Cardiac septum (tissue), 1 donor: ENCODE measurements around the gene GHRHR. TPM values are rescaled to one million over a fixed set of nuclear protein-coding genes. Genes with fewer than 3 reads are reported as not detected.

Experiments
- DNase-seq: peaks from one replicate; pipeline ENCODE4 v3.0.0-alpha.2; 2020; ENCODE audit warnings: low spot score
- intact Hi-C: fragments of 100-400 bp; cut with DNase I; formaldehyde crosslinking; loops from one replicate; pipeline ENCODE4 v1.14.0; 2022
- total RNA-seq: library from RNA; stranded (reverse); fragmentation: NEBNext Ultra II Directional; extraction: Animal tissue kit (Norgen Biotek cat#: 25700); gene quantifications from one replicate; pipeline ENCODE4 v1.2.1, GENCODE V29; 2021
- donor health status: DM: no; HTN: no; CAD: no.

Gene GHRHR
- total RNA-seq, 1 donor from 2014 or later: not detected

DNA sequence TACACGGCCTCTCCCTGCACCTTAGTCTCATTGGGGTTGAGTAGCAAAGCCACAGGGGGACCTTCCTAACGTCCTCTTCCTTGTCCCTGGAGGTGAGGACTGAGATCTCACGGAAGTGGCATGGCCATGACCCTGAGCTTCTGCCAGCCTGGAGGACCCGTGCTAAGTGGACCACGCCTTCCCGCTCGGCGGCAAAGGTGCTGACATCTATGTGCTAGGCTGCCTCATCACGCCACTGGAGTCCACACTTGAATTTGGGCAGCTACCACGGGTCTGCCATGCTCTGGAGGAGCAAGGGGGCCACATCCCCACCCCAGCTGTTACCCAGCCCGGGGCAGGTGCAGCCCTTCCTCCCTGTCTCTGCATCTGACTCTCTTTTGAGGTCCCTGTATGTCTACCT lies 15.3 kb downstream of the GHRHR start:
- DNase-seq: peak; percentile 57
- intact Hi-C loops: loop anchor here (5.0 kb wide), 2 partner anchors 42 to 237 kb away; no protein-coding TSS in a partner anchor

GRCh38 chr7:30980194-30980593 lies 16.4 kb downstream of the GHRHR start:
- DNase-seq: no peak
- intact Hi-C loops: no loop called here

GRCh38 chr7:30980751-30981150 lies 17.0 kb downstream of the GHRHR start:
- intact Hi-C loops: no loop called here
- DNase-seq: peak; percentile 69

GRCh38 chr7:30983042-30983913 lies 19.5 kb downstream of the GHRHR start:
- peak; percentile 90 for DNase-seq
- intact Hi-C loops: loop anchor here (1.0 kb wide), 1 partner anchor 139 kb away; no protein-coding TSS in a partner anchor

DNA sequence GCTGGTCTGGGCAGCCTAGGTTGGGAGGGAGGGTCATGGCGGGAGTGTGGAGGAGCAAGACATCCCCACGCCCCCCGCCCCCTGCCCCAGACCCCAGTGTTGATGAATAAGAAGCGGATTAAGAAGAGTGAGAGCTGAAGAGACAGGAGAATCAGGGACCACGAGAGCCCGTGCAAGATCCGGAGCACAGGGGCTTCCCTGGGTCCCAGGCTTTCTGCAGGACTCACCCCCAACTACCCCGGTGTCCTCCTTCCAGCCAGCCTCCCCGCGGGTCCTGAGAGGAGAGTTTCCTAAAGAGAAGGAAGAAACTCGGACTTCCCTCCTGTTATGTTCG lies 20.1 kb downstream of the GHRHR start:
- DNase-seq: no peak
- intact Hi-C loops: loop anchor here (1.0 kb wide), 1 partner anchor 138 kb away; no protein-coding TSS in a partner anchor

DNA sequence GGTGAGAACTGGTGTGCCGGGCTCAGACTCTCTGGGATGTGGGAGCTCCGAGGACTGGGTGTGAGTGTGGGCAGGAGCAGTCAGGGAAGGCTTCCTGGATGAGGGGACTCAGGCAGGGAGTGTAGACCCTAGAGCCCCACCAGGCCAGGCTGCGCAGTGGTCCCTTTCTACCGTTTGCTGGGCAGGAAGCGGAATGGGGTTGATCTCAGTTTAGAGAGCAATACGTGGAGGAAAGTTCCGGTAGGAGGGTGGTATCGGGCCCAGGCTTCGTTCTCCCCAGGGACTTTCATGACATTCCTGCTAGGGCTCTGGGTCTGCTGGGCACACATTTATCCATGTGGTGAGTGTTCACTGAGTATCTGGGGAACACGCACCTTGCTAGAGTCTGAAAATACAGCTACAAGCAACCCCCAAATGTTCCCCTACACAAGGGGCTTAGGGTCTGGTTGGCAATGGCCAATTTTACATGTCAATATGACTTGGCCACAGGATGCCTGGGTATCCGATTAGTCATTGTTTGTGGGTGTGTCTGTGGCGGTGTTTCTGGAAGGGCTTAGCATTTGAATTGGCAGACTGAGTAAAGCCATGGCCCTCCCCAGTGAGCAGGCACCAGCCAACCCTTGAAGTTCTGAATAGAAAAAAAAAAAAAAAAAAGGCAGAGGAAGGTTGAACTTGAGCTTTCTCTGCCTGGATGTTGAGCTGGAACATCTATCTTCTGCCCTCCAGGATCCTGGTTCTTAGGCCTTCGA lies 20.8 kb downstream of the GHRHR start:
- peak; percentile 54 for DNase-seq
- intact Hi-C loops: no loop called here

DNA sequence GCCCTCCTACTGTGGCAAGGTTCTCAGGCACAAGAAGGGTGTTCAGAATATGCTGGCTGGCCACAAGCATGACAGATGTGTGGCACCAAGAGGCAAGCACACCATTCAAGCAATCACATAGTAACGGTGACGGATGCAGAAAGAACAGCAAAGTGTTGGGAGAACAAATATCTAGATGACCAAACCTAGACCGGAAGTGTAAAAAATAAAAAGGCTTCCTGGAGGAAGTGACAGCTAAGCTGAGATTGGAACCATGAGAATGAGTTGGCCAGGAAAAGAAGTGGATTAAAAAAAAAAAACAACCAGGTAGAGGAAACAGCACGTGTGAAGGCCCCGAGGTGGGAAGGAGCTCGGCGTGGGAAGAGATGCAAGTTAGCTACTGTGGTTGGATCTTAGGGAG lies 22.0 kb downstream of the GHRHR start:
- no peak for DNase-seq
- intact Hi-C loops: no loop called here

- intact Hi-C loops: no loop called here
Observed at GRCh38 chr7:30986331-30986730, 22.6 kb downstream of the GHRHR start.

DNA sequence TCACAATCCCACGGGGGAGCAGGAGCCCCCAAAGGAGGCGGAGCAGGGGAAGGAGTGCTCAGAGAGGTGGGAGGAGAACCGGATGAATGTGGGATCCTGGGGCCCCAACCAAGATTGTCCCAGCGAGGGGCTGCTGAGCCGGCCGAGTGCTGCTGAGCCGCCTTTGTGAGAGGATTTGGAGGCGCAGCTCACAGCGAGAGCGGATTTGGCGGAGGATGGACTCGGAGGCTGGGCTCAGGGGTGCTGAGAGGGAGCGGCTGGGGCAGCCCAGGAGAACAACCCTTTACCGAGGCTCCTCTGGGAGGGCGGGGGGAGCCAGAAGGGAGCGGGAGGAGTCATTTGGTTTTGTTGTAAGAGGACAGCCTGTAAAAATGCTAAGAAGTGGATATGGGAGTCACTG lies 23.0 kb downstream of the GHRHR start:
- intact Hi-C loops: no loop called here
- DNase-seq: no peak

More at GRCh38 chr7:30986331-30986730, 22.6 kb downstream of the GHRHR start:
- DNase-seq: no peak

DNA sequence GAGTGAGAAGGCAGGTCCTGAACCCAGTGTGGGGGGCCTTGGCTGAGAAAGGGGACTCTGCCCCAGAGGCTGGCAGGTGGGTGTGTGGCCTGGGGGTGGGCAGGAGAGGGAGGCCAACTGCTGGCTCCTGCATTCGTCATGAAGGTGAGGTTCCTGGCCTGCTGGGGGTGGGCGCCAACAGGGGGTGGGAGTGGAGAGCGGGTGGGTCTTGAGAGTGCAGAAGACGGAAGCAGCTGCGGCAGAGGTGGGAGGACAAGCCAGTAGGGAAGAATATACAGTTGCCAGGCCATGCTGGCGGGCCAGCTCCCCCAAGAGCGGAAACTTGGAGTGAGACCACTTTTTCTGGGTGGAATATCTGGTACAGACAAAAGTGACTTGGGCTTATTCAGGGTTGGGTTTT lies 23.4 kb downstream of the GHRHR start:
- intact Hi-C loops: no loop called here
- DNase-seq: no peak

- intact Hi-C loops: no loop called here
- DNase-seq: no peak
Observed at GRCh38 chr7:30987936-30988335, 24.2 kb downstream of the GHRHR start.

GRCh38 chr7:30988351-30989005 lies 24.7 kb downstream of the GHRHR start:
- intact Hi-C loops: no loop called here
- no peak for DNase-seq

DNA sequence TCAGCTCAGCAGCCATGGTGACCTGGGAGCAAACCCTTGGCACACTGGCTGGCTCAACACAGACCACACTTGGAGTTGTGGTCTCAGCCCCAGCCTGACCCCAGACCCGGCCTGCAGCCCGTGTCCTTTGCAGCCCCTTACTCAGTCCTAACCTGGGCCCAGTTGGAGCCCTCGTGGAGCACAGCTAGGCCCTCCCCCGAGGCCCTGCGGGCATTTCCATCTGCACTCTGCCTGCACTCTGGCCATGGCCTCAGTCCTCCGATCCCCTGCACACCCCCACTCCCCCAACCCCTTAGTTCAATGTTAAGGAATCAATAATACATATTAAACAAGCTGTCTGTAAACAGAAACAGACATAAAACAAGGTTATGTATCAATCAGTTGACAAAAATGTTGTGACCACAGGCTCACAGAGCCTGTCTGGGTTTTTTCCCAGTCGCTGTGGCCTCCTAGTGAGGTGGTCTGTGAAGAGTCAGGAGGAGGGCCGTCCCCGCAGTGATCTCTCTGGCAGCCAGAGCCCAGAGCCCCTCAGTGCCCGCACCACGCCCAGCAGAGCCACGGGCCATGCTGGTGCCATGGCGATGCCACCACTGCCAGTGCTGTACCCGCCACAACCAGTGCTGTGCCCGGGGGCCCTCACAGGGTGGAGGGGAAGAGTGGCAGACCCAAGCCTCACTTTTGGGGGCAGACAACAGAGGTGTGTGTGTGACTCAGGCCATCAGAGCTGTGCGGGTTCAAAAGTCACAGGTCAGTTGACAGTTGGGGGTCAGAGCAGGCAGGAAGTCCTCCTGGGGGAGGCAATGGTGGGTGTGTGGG lies 25.5 kb downstream of the GHRHR start:
- intact Hi-C loops: no loop called here
- DNase-seq: no peak

- intact Hi-C loops: no loop called here
- DNase-seq: no peak
Observed at GRCh38 chr7:30989824-30990672, 26.3 kb downstream of the GHRHR start.

DNA sequence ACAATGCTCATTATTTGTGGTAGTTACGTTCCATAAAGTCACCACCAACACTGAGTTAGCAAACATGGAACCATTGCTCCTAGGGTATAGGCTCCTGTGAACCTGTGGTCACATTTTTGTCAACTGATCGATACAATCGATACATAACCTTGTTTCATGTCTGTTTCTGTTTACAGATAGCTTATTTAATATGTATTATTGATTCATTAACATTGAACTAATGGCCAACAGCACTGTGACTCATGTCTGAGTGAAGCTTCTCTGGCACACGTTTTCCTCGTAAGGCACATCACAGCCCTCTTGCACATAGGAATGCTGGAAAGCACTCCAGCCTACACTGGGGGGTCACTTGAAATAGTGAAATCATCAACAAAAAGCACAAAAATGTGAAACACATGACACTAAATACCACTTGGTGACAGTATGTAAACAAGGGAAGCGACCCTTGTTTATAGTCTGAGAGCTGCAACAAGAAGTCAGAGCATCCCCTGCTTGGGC lies 27.0 kb downstream of the GHRHR start:
- intact Hi-C loops: no loop called here
- DNase-seq: no peak

- intact Hi-C loops: no loop called here
- DNase-seq: no peak
Observed at GRCh38 chr7:30992414-30992813, 28.7 kb downstream of the GHRHR start.

DNA sequence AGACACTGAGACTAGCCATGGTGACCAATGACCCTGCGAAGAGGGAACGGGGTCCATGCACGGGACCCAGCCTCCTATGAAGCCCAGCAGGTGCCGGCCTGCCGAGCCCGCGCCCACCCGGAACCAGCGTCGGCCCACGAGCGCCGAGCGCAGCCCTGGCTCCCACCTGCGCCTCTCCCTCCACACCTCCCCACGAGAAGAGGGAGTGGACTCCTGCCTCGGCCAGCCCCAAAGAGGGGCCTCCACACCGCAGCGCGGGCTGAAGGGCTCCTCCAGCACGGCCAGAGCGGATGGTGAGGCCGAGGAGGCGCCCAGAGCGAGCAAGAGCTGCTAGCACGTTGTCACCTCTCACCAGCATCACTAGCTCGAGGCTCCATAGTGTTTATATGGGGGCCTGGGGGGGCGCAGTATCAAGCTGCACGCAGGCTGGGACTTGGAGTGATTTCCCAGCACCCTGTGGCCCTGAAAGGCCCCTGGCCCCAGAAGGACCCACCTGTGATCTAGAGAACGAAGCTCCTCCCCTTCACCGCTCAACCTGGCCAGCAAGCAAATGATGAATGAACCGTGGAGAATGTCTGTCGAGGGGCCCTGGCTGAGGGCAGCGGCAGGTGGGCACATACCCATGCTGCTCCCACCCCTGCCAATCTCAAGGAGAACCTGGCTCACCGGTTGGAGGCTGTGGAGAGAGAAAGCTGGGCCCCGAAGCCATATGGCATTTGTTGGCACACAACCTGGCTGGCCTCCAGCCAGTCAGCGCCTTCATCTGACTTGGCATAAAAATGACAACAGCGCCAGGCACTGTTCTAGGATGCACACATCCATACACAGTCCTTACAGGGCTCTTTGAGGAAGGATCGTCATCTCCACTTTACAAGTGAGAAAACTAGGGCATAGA lies 30.7 kb downstream of the GHRHR start:
- intact Hi-C loops: no loop called here
- no peak for DNase-seq
